Astrocyte (in vitro differentiated cells and primary cell): ENCODE results near the gene FAM3B. TPM values are rescaled to one million over a fixed set of nuclear protein-coding genes. Genes with fewer than 3 reads are reported as not detected.

ENCODE experiments used
- DNase-seq: peaks from one replicate; pipeline ENCODE4 v3.0.0-alpha.2; 2010; ENCODE audit warnings: low read depth
- FAIRE-seq: peaks from 2 replicates; lab custom pipeline; 2011; peaks lifted over from hg19 to GRCh38; lab: Jason Lieb, UNC
- H2AFZ ChIP-seq: 2 replicates; pipeline ENCODE4 v1.6.0; 2012; ENCODE audit warnings: low read depth, low read length, inconsistent platforms
- H3K27ac ChIP-seq: 2 replicates; pipeline ENCODE4 v1.5.1; 2011; ENCODE audit warnings: low read depth, low read length, inconsistent platforms
- H3K27me3 ChIP-seq: 2 replicates; pipeline ENCODE4 v1.6.0; 2011; ENCODE audit warnings: low read length, inconsistent platforms; ENCODE audit not compliant: insufficient read depth
- H3K36me3 ChIP-seq: 2 replicates; pipeline ENCODE4 v1.5.1; 2011; ENCODE audit warnings: low read length, inconsistent platforms; ENCODE audit not compliant: insufficient read depth
- H3K4me1 ChIP-seq: 2 replicates; pipeline ENCODE4 v1.5.1; 2011; ENCODE audit warnings: low read length, inconsistent platforms; ENCODE audit not compliant: insufficient read depth
- H3K4me2 ChIP-seq: 2 replicates; pipeline ENCODE4 v1.6.0; 2012; ENCODE audit warnings: low read length, inconsistent platforms
- H3K4me3 ChIP-seq: 2 replicates; pipeline ENCODE4 v1.5.1; 2011; ENCODE audit warnings: low read depth, mild to moderate bottlenecking, low read length, inconsistent platforms; ENCODE audit not compliant: insufficient read depth
- H3K79me2 ChIP-seq: 2 replicates; pipeline ENCODE4 v1.6.0; 2012; ENCODE audit warnings: mild to moderate bottlenecking, low read length, inconsistent platforms; ENCODE audit not compliant: insufficient read depth
- H3K9ac ChIP-seq: 2 replicates; pipeline ENCODE4 v1.6.0; 2012; ENCODE audit warnings: mild to moderate bottlenecking, low read length, inconsistent platforms
- H3K9me3 ChIP-seq: 2 replicates; pipeline ENCODE4 v1.5.1; 2012; ENCODE audit warnings: low read depth, mild to moderate bottlenecking, low read length, inconsistent platforms; ENCODE audit not compliant: insufficient read depth
- H4K20me1 ChIP-seq: 2 replicates; pipeline ENCODE4 v1.6.0; 2012; ENCODE audit warnings: low read length, inconsistent platforms; ENCODE audit not compliant: insufficient read depth
- H3K27ac Mint-ChIP-seq: one replicate; pipeline ENCODE4 v1.8.0; 2021; ENCODE audit warnings: mild to moderate bottlenecking, mixed read lengths; ENCODE audit not compliant: unreplicated experiment
- H3K27me3 Mint-ChIP-seq: one replicate; pipeline ENCODE4 v1.8.0; 2021; ENCODE audit warnings: low read depth, mixed read lengths; ENCODE audit not compliant: unreplicated experiment
- H3K36me3 Mint-ChIP-seq: one replicate; pipeline ENCODE4 v1.8.0; 2021; ENCODE audit warnings: low read depth, mixed read lengths; ENCODE audit not compliant: unreplicated experiment
- H3K4me1 Mint-ChIP-seq: one replicate; pipeline ENCODE4 v1.8.0; 2021; ENCODE audit warnings: low read depth, mixed read lengths; ENCODE audit not compliant: unreplicated experiment
- H3K4me3 Mint-ChIP-seq: one replicate; pipeline ENCODE4 v1.8.0; 2021; ENCODE audit warnings: mild to moderate bottlenecking, moderate library complexity, mixed read lengths; ENCODE audit not compliant: unreplicated experiment
- H3K9me3 Mint-ChIP-seq: one replicate; pipeline ENCODE4 v1.8.0; 2021; ENCODE audit warnings: mild to moderate bottlenecking, mixed read lengths; ENCODE audit not compliant: unreplicated experiment
- CTCF ChIP-seq: IDR thresholded peaks from 2 replicates; pipeline ENCODE4 v1.5.1; 2011; ENCODE audit warnings: low read depth, mild to moderate bottlenecking, inconsistent platforms, low read length, moderate library complexity; ENCODE audit not compliant: insufficient read depth
- EZH2 ChIP-seq: IDR thresholded peaks from 2 replicates; pipeline ENCODE4 v1.6.1; 2012; ENCODE audit warnings: mild to moderate bottlenecking, low read length, inconsistent platforms; ENCODE audit not compliant: insufficient read depth
- total RNA-seq: library from RNA; stranded (reverse); gene quantifications from 2 replicates; pipeline ENCODE4 v1.2.1, GENCODE V29; 2021

Gene FAM3B
- total RNA-seq, 1 donor from 2014 or later: not detected

GRCh38 chr21:41403331-41403730 lies 86.7 kb downstream of the FAM3B start:
- FAIRE-seq (no peak), DNase-seq (no peak)
- H3K27me3 ChIP-seq: peaks cover 5% of the 10 kb centered on the region
- H3K27ac ChIP-seq: no peak overlapping the region
- no peaks in the 10 kb centered on the region for H3K4me1 ChIP-seq
- TF ChIP-seq CTCF: no peak
- no peak for TF ChIP-seq EZH2
- H3K9me3 ChIP-seq: no peaks in the 10 kb centered on the region
- H2AFZ ChIP-seq: no peak overlapping the region
- Mint-ChIP-seq H3K27ac (no peak overlapping the region), H3K4me3 (no peak overlapping the region), H3K9me3 (peaks cover 6% of the 10 kb centered on the region), H3K27me3 (peaks cover 23% of the 10 kb centered on the region), H3K4me1 (no peaks in the 10 kb centered on the region), H3K36me3 (peaks cover 25% of the 10 kb centered on the region)
- no peak overlapping the region for H3K4me3 ChIP-seq
- H3K79me2 ChIP-seq: no peaks in the 10 kb centered on the region
- no peak overlapping the region for H3K9ac ChIP-seq
- no peaks in the 10 kb centered on the region for H4K20me1 ChIP-seq
- no peaks in the 10 kb centered on the region for H3K36me3 ChIP-seq
- no peak overlapping the region for H3K4me2 ChIP-seq

DNA sequence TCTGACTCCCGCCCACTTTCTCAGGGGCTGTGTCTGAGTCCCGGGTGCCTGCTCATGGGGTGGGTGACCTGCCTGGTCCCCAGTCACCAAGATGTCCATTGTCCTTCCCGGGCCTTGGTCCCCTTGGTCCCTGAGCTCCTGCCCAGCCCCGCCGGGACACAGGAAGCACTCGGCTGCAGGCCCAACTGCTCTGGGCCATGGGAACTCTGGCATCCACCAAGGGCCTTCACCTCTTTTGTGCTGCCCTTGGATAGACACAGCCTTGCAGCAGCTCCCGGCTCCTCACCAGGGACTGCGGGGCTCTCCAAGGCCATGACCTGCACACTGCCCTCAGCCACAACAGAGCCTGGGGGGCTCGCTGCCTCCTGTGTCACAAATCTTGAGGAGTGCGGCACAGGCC lies 87.4 kb downstream of the FAM3B start:
- TF ChIP-seq EZH2 (no peak), CTCF (no peak)
- Histone ChIP-seq H2AFZ (no peak overlapping the region), H3K4me2 (no peak overlapping the region), H3K79me2 (no peaks in the 10 kb centered on the region), H3K9me3 (no peaks in the 10 kb centered on the region), H4K20me1 (no peaks in the 10 kb centered on the region), H3K4me1 (no peaks in the 10 kb centered on the region), H3K36me3 (no peaks in the 10 kb centered on the region), H3K27ac (no peak overlapping the region), H3K4me3 (no peak overlapping the region), H3K27me3 (peaks cover 8% of the 10 kb centered on the region), H3K9ac (no peak overlapping the region)
- H3K4me3 Mint-ChIP-seq: no peak overlapping the region
- FAIRE-seq (no peak), DNase-seq (no peak)
- peaks cover 26% of the 10 kb centered on the region for H3K27me3 Mint-ChIP-seq
- H3K9me3 Mint-ChIP-seq: peaks cover 6% of the 10 kb centered on the region
- no peak overlapping the region for H3K27ac Mint-ChIP-seq
- H3K36me3 Mint-ChIP-seq: peaks cover 26% of the 10 kb centered on the region
- H3K4me1 Mint-ChIP-seq: no peaks in the 10 kb centered on the region

- H3K9me3 ChIP-seq: peaks cover 2% of the 10 kb centered on the region
- H3K9ac ChIP-seq: no peak overlapping the region
- H4K20me1 ChIP-seq: no peaks in the 10 kb centered on the region
- no peak overlapping the region for H3K27ac ChIP-seq
- Mint-ChIP-seq H3K27me3 (peaks cover 16% of the 10 kb centered on the region), H3K9me3 (peaks cover 7% of the 10 kb centered on the region), H3K27ac (no peak overlapping the region), H3K36me3 (peaks cover 30% of the 10 kb centered on the region), H3K4me1 (peaks cover 2% of the 10 kb centered on the region), H3K4me3 (no peak overlapping the region)
- no peak for FAIRE-seq
- no peak overlapping the region for H2AFZ ChIP-seq
- no peaks in the 10 kb centered on the region for H3K4me1 ChIP-seq
- H3K27me3 ChIP-seq: peaks cover 8% of the 10 kb centered on the region
- no peaks in the 10 kb centered on the region for H3K79me2 ChIP-seq
- no peak for DNase-seq
- no peaks in the 10 kb centered on the region for H3K36me3 ChIP-seq
- no peak overlapping the region for H3K4me3 ChIP-seq
- no peak for TF ChIP-seq CTCF
- no peak overlapping the region for H3K4me2 ChIP-seq
Observed at GRCh38 chr21:41405321-41405720, 88.7 kb downstream of the FAM3B start.
